ENCODE data around the gene TRIM29.

The TRIM29 gene

DNA sequence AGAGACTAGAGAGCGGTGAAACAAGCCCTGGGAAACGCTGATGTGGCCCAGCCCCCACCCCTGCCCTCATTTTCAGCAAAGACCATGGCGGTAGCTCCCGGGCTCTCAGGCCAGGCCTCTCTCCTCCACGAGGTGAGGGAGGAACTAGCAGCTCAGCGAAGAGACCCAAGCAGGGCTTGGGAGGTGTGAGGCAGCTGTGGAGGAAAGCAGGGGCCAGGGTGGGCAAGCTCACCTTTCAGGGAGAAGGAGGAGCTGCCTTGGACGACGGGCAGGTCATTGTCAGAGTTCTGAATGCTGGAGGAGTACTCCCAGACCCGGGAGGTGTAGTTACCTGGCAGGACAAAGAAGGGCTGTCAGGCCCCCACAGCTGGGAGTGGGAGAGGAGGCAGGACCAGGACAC, 19.9 kb downstream of the TRIM29 start:
- DNase-seq (ENCODE audit: low spot score): no peak
- Histone ChIP-seq H2BK5ac (ENCODE audit: low read length) (no peak overlapping the region), H4K91ac (ENCODE audit: low read depth, low read length, poor library complexity) (no peak overlapping the region), H2BK15ac (ENCODE audit: low read length) (no peak overlapping the region), H3K9me3 (replicated peaks in 1 of 2; ENCODE audit: control insufficient read depth in 2 of 2, insufficient read depth in 1 of 2, low read depth in 1 of 2, low read length in 2 of 2) (no peaks in the 10 kb centered on the region), H3K4ac (ENCODE audit: low read length) (peak overlapping the region; percentile 2), H2AK5ac (ENCODE audit: low read depth, low read length) (no peak overlapping the region), H2BK12ac (ENCODE audit: low read length) (no peak overlapping the region), H3K27me3 (ENCODE audit: control insufficient read depth in 3 of 3, insufficient read depth in 3 of 3, low read depth in 1 of 3, low read length in 3 of 3) (peaks cover 0 to 26% (median 0%) of the 10 kb centered on the region in 3 experiments), H2AFZ (ENCODE audit: low read length) (no peak overlapping the region), H3K9ac (ENCODE audit: low read depth, low read length, poor library complexity) (no peak overlapping the region), H3K4me2 (ENCODE audit: insufficient read depth, low read length, poor library complexity, severe bottlenecking) (no peak overlapping the region), H3K4me3 (ENCODE audit: low read length in 2 of 2) (no peak overlapping the region), H3K36me3 (replicated peaks in 1 of 2; ENCODE audit: control insufficient read depth in 2 of 2, insufficient read depth in 2 of 2, low read length in 2 of 2) (no peaks in the 10 kb centered on the region), H3K23ac (ENCODE audit: low read depth, low read length, poor library complexity) (no peak overlapping the region), H2BK120ac (ENCODE audit: low read depth, low read length) (no peak overlapping the region), H3K14ac (ENCODE audit: low read length) (no peak overlapping the region), H3K27ac (replicated peaks; ENCODE audit: low read length) (no peak overlapping the region), H4K8ac (ENCODE audit: low read depth, low read length) (no peak overlapping the region), H3K18ac (ENCODE audit: low read length) (peak overlapping the region; percentile 76), H3K4me1 (ENCODE audit: control insufficient read depth in 2 of 2, insufficient read depth in 1 of 2, low read depth in 1 of 2, low read length in 2 of 2) (peaks cover 3 to 4% of the 10 kb centered on the region in 2 donors), H3K79me1 (ENCODE audit: low read depth, low read length) (no peaks in the 10 kb centered on the region)
- WGBS, 2 donors (ENCODE audit: extremely low coverage in 2 of 2, insufficient read length in 2 of 2, insufficient replicate concordance in 1 of 2): no CpG with 5 or more reads among the region's 9 CpGs

DNA sequence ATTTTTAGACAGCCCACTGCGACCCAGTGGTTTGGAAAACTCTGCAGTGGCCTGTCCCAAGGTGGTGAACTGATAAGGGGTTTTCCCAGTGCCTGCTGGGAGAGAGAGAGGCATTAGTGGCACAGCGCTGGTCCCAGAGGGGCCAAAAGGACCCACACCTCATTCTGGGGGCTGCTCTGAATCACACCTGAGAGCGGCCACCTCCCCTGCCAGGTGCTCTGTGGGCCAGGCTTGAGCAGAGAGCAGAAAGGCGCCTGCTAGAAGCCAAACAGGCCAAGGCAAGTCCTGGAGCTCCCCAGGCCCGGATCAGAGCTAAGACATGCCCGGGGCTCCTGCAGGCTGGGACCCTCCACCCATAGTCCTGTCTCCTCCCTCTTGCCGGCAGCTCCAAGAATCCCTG, 20.9 kb downstream of the TRIM29 start:
- Histone ChIP-seq H4K91ac (ENCODE audit: low read depth, low read length, poor library complexity) (no peak overlapping the region), H3K27me3 (ENCODE audit: control insufficient read depth in 3 of 3, insufficient read depth in 3 of 3, low read depth in 1 of 3, low read length in 3 of 3) (peaks cover 0 to 35% (median 0%) of the 10 kb centered on the region in 3 experiments), H3K4me1 (ENCODE audit: control insufficient read depth in 2 of 2, insufficient read depth in 1 of 2, low read depth in 1 of 2, low read length in 2 of 2) (peaks cover 0 to 4% of the 10 kb centered on the region in 2 donors), H3K9me3 (replicated peaks in 1 of 2; ENCODE audit: control insufficient read depth in 2 of 2, insufficient read depth in 1 of 2, low read depth in 1 of 2, low read length in 2 of 2) (no peaks in the 10 kb centered on the region), H2BK12ac (ENCODE audit: low read length) (no peak overlapping the region), H3K4ac (ENCODE audit: low read length) (no peak overlapping the region), H3K79me1 (ENCODE audit: low read depth, low read length) (no peaks in the 10 kb centered on the region), H3K4me3 (ENCODE audit: low read length in 2 of 2) (no peak overlapping the region), H3K18ac (ENCODE audit: low read length) (peak overlapping the region; percentile 37), H2AFZ (ENCODE audit: low read length) (no peak overlapping the region), H3K27ac (replicated peaks; ENCODE audit: low read length) (no peak overlapping the region), H2BK5ac (ENCODE audit: low read length) (no peak overlapping the region), H2AK5ac (ENCODE audit: low read depth, low read length) (no peak overlapping the region), H3K23ac (ENCODE audit: low read depth, low read length, poor library complexity) (no peak overlapping the region), H3K9ac (ENCODE audit: low read depth, low read length, poor library complexity) (no peak overlapping the region), H2BK120ac (ENCODE audit: low read depth, low read length) (no peak overlapping the region), H3K4me2 (ENCODE audit: insufficient read depth, low read length, poor library complexity, severe bottlenecking) (no peak overlapping the region), H4K8ac (ENCODE audit: low read depth, low read length) (no peak overlapping the region), H3K14ac (ENCODE audit: low read length) (no peak overlapping the region), H2BK15ac (ENCODE audit: low read length) (peak overlapping the region; percentile 31), H3K36me3 (replicated peaks in 1 of 2; ENCODE audit: control insufficient read depth in 2 of 2, insufficient read depth in 2 of 2, low read length in 2 of 2) (no peaks in the 10 kb centered on the region)
- DNase-seq (ENCODE audit: low spot score): no peak
- WGBS, 2 donors (ENCODE audit: extremely low coverage in 2 of 2, insufficient read length in 2 of 2, insufficient replicate concordance in 1 of 2): no CpG with 5 or more reads among the region's 7 CpGs

- Histone ChIP-seq H2AK5ac (ENCODE audit: low read depth, low read length) (peak overlapping the region; percentile 67), H3K36me3 (replicated peaks in 1 of 2; ENCODE audit: control insufficient read depth in 2 of 2, insufficient read depth in 2 of 2, low read length in 2 of 2) (no peaks in the 10 kb centered on the region), H3K4me2 (ENCODE audit: insufficient read depth, low read length, poor library complexity, severe bottlenecking) (no peak overlapping the region), H3K9me3 (replicated peaks in 1 of 2; ENCODE audit: control insufficient read depth in 2 of 2, insufficient read depth in 1 of 2, low read depth in 1 of 2, low read length in 2 of 2) (no peaks in the 10 kb centered on the region), H3K18ac (ENCODE audit: low read length) (peak overlapping the region; percentile 70), H3K9ac (ENCODE audit: low read depth, low read length, poor library complexity) (peak overlapping the region; percentile 38), H3K14ac (ENCODE audit: low read length) (no peak overlapping the region), H3K27ac (replicated peaks; ENCODE audit: low read length) (no peak overlapping the region), H2BK15ac (ENCODE audit: low read length) (no peak overlapping the region), H3K23ac (ENCODE audit: low read depth, low read length, poor library complexity) (peak overlapping the region; percentile 35), H3K79me1 (ENCODE audit: low read depth, low read length) (no peaks in the 10 kb centered on the region), H4K91ac (ENCODE audit: low read depth, low read length, poor library complexity) (no peak overlapping the region), H3K4me1 (ENCODE audit: control insufficient read depth in 2 of 2, insufficient read depth in 1 of 2, low read depth in 1 of 2, low read length in 2 of 2) (no peaks in the 10 kb centered on the region), H2BK12ac (ENCODE audit: low read length) (no peak overlapping the region), H3K4me3 (ENCODE audit: low read length in 2 of 2) (no peak overlapping the region), H3K27me3 (ENCODE audit: control insufficient read depth in 3 of 3, insufficient read depth in 3 of 3, low read depth in 1 of 3, low read length in 3 of 3) (peaks cover 0 to 39% (median 0%) of the 10 kb centered on the region in 3 experiments), H2BK5ac (ENCODE audit: low read length) (peak overlapping the region; percentile 31), H4K8ac (ENCODE audit: low read depth, low read length) (no peak overlapping the region), H2BK120ac (ENCODE audit: low read depth, low read length) (no peak overlapping the region), H3K4ac (ENCODE audit: low read length) (no peak overlapping the region), H2AFZ (ENCODE audit: low read length) (no peak overlapping the region)
- DNase-seq (ENCODE audit: low spot score): no peak
- no CpG with 5 or more reads among the region's 20 CpGs for WGBS, 2 donors (ENCODE audit: extremely low coverage in 2 of 2, insufficient read length in 2 of 2, insufficient replicate concordance in 1 of 2)
These were observed 22.5 kb downstream of the TRIM29 start for GRCh38 chr11:120115272-120116000.

DNA sequence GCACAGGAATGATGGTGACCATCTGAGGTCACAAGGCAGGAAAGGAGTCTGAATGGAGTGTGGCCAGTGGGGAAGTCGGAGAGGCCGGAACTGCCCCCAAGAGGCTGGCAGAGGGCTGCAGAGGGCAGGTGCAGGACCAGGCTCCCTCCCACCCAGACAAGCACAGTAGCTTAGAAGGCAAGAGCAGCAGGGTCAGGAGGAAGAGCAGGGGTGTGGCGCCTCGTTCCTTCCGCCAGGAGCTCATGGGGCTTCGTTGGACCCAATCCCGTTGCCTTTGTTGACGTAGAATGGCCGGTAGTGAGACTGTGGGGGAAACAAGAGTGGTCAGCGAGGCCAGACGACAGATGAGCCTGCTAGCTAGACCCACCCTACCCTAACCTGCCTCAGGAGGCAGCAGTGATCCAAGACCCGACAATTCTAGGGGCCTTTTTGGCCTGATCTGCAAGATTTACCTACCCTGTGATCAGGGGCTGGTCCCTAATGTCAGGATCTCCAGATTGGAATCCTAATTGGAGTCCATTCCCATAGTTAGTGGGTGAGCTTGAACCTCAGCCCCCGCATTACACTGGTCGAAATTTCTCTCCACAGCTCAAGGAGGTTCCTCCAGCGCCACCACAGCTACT, 25.6 kb downstream of the TRIM29 start:
- Histone ChIP-seq H2BK120ac (ENCODE audit: low read depth, low read length) (no peak overlapping the region), H3K9ac (ENCODE audit: low read depth, low read length, poor library complexity) (no peak overlapping the region), H3K4me2 (ENCODE audit: insufficient read depth, low read length, poor library complexity, severe bottlenecking) (no peak overlapping the region), H3K4me3 (ENCODE audit: low read length in 2 of 2) (no peak overlapping the region), H4K8ac (ENCODE audit: low read depth, low read length) (no peak overlapping the region), H3K4me1 (ENCODE audit: control insufficient read depth in 2 of 2, insufficient read depth in 1 of 2, low read depth in 1 of 2, low read length in 2 of 2) (peaks cover 0 to 7% of the 10 kb centered on the region in 2 donors), H3K27me3 (ENCODE audit: control insufficient read depth in 3 of 3, insufficient read depth in 3 of 3, low read depth in 1 of 3, low read length in 3 of 3) (peaks cover 0 to 35% (median 0%) of the 10 kb centered on the region in 3 experiments), H3K14ac (ENCODE audit: low read length) (peak overlapping the region; percentile 22), H3K9me3 (replicated peaks in 1 of 2; ENCODE audit: control insufficient read depth in 2 of 2, insufficient read depth in 1 of 2, low read depth in 1 of 2, low read length in 2 of 2) (no peaks in the 10 kb centered on the region), H2AFZ (ENCODE audit: low read length) (no peak overlapping the region), H2BK12ac (ENCODE audit: low read length) (no peak overlapping the region), H2AK5ac (ENCODE audit: low read depth, low read length) (no peak overlapping the region), H3K36me3 (replicated peaks in 1 of 2; ENCODE audit: control insufficient read depth in 2 of 2, insufficient read depth in 2 of 2, low read length in 2 of 2) (no peaks in the 10 kb centered on the region), H3K4ac (ENCODE audit: low read length) (no peak overlapping the region), H4K91ac (ENCODE audit: low read depth, low read length, poor library complexity) (no peak overlapping the region), H3K18ac (ENCODE audit: low read length) (peak overlapping the region; percentile 17), H3K79me1 (ENCODE audit: low read depth, low read length) (no peaks in the 10 kb centered on the region), H3K27ac (replicated peaks; ENCODE audit: low read length) (no peak overlapping the region), H2BK15ac (ENCODE audit: low read length) (peak overlapping the region; percentile 42), H2BK5ac (ENCODE audit: low read length) (no peak overlapping the region), H3K23ac (ENCODE audit: low read depth, low read length, poor library complexity) (peak overlapping the region; percentile 8)
- WGBS, 2 donors (ENCODE audit: extremely low coverage in 2 of 2, insufficient read length in 2 of 2, insufficient replicate concordance in 1 of 2): no CpG with 5 or more reads among the region's 15 CpGs
- no peak for DNase-seq (ENCODE audit: low spot score)

Measured in neuronal stem cell (in vitro differentiated cells).